ENCODE measurements around the gene ARHGEF4.

The ARHGEF4 gene

DNA sequence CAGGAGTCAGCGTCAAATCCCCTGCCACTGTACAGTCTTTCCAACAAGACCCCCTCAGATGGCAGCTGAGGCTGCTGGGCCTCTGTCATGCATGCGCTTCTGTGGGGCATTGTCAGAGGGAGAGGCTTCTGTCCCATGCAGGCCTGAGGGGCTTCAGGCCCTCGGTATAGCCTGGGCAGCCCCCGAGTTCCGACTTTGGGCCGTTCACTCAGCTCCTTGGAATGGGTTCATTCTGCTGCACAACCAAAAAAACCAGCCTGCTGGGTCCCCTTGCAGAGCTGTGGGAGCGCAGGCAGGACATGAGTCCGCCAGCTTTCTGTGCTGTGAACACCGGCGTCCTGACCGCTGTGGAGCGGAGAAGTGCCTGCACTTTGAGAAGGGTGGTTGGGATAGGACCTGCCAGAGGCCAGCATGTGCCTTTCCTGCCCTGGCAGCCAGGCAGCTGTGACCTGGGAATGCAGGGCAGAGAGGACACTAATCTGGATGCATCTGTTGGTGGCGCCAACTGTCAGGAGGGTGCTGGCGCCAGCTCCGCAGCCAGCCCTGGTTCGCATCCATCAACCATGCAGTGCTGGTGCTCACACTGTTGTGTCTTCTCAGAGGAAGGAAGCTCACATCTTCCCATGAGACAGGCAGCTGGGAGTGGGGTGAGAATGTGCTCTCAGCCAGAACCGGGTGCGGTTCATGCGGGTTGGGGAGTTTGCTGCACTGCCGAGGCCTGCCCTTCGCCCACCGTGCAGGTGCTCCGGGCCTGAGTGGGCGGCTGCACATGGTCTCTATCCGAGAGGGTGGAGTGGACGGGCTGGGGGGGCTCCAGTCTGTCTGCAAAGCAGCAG, 14.3 kb downstream of the ARHGEF4 start:
- no peak for DNase-seq (ENCODE audit: low read depth)

DNA sequence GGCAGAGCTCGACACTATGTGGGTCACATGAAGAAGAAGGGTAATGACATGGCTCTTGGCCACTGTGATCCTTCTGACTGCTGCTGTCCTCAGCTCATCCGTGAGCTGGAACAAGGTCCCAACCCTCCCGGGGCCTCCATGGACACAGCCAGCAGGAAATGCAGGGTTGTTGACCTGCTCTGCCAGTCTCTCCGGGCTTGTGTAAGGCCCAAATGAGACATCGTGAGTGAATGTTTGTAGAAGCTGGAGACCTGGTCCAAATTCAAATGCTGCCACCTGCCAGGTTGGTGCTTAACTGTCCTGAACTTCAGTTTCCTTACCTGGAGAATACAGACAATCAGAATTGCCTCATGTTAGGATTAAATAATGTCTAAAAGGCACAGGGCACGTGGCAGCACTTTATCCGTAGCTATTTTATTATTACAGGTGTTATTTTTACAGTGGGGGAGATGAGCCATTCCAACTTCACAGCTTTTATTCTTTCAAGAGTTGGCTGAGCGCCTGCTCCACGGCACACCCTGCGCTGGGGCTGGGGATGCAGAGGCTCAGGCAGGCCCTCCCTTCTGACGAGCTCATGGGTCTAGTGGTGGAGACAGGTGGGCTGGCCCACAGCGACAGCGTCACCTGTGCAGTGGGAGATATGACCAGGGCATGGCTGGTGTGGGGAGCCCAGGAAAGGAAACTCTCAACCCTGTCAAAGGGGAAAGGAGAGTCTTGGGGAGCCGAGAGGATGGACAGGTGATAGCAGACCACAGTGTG, 15.1 kb downstream of the ARHGEF4 start:
- no peak for DNase-seq (ENCODE audit: low read depth)

DNA sequence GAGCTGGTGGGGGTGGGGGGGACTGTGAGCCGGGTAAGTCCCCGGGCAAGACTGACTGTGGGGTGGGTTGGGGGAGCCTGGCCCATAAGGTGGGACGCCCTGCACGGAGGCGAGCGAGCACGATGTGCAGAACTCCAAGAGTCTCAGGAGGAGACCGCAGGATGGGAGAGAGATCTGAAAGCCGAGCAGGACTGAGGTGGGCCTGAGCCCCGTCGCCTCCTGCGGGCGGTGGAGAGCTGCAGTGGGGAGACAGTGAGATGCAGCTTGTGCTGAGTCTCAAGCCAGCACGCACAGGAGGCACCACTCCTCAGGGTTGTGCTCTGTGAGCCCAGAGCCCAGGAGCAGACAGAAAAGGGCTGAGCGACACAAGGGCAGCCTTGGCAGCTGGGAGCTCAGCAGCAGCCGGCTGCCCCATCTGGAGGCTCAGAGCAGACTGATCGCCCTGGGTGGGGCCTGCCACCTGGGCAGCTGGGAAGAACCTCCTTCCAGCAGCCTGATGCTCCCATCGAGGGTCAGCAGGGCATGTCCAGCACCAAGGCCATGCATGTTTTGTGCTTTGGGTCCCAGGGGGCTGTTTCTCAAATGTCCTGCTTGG, 15.9 kb downstream of the ARHGEF4 start:
- no peak for DNase-seq (ENCODE audit: low read depth)

DNA sequence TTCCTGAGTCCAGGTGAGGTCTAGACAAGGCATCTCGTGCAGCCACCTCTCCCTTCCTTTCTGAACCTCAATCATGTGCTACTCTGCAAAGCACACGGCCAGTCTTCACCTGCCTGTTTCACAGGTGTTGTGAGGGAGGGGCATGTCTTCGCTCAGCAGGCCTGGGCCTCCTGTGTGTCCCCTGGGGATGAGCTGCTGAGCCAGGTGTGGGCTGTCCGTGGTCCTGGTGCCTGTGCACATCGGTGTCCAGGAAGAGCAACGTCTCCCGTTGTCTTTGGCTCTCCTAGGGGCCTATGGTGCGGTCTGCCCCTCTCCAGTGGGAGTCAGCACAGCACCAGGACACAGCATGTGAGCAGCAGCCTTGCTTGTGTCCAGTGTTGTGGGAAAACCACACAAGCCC, 16.7 kb downstream of the ARHGEF4 start:
- no peak for DNase-seq (ENCODE audit: low read depth)

DNA sequence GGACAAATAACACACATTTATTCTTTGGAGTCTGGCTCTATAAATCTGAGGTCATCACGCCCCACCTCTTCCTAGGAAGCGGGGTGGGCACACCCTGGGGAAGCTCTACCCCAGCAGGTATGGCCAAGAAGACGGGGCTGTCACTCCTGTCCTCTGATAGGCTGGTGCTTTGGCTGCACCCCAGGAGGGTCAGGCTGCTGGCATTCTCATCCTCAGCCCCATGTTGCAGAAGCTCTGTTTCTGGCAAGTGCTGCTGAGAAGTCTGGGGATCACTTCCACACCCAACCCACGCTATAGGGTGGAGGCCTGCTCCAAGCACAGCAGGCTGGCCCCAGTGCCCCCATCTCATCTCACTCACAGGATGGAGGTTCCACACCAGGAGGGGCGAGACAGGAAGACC, 17.6 kb downstream of the ARHGEF4 start:
- no peak for DNase-seq (ENCODE audit: low read depth)

DNA sequence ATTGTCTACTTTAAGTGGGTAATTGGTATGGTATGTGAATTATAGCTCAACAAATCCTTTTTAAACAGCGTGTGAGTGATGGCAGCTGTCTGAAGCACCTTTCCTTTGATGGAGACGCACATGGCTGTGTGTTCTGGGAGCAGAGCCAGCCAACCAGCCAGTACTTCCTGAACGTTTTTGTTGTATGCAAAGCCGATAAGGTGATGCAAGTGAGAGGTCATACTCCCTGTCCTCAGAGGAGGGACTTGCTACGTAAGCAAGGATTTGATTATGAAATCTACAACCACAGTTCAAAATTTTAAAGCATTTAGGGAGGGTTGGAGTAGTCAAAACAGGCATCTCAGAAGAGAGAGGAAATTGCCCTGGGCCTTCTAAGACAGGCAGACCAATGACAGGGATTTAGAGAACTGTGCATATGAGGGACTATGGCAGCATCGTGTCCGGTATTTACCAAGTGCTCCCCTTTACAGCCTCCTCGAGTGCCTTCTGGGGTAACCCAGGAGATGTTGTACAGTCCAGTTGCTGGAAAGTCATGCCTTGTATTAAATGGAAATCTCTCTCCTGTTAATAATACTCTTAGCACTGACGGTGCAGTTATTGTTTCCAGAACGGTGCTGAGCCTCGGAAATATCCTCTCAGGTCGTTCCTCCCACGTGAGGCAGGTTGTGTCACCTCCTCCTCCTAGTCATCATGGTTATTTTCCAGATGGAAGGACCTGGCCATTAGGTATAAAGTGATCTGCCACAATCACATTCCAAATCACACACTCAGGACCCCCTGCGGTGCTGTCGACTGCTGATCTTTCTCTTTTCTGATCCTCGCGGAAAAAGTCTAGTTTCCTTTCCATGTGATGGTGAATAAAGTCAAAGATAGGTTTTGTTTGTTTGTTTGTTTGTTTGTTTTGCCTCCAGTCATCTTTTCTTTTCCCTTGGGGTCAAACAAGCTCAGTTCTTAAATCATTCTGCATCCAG, 28.4 kb downstream of the ARHGEF4 start:
- DNase-seq (ENCODE audit: low read depth), result no peak

DNA sequence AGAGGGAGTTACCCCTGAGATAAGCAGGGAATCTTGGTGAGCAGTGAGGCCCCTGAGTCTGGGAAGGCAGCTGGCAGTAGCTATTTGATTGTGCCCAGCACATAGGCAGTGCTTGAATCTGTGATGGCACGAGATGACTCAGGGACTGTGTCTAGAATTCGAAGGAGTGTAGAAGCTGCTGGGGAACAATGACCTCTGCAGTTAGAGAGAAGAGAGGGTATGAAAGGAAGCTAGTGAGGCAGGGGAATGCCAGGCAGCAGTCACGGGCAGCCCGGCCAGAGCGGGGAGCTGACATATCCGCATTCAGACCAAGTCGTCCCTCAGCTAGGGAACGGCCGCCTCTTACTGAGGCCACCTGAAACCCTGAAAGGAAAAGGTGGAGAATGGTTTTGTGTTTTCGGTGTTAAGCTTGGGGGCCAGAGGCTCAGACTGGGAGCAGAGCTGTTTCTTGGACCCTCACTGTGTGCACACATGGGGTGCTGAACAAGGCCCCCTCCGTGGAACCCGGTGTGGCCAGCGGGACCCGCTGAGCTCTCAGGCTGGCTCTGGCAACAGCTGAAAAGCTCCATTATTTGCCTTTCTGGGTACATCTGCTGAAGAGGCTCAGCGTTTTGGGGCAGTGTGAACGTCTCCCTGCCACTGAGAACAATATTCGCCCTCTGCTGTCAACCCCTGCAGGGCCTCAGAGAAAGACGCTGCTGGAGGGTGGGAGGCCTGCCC, 32.9 kb downstream of the ARHGEF4 start:
- DNase-seq (ENCODE audit: low read depth), result no peak

DNA sequence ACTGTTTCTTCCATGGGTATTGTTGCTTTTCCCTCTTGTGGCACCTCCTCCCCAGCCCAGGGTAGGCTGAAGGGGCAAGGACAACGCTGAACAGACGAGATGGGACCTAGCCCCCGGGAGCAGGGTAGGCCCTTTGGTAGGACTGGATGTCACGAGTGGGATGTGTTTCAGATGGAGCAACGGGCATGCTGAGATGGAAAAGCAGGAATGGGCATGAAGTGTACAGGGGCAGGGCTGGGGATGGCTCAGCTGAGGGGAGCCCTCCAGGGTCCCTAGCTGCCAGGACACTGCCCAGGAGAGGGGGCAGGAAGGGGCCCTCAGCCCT, 33.4 kb downstream of the ARHGEF4 start:
- no peak for DNase-seq (ENCODE audit: low read depth)

DNA sequence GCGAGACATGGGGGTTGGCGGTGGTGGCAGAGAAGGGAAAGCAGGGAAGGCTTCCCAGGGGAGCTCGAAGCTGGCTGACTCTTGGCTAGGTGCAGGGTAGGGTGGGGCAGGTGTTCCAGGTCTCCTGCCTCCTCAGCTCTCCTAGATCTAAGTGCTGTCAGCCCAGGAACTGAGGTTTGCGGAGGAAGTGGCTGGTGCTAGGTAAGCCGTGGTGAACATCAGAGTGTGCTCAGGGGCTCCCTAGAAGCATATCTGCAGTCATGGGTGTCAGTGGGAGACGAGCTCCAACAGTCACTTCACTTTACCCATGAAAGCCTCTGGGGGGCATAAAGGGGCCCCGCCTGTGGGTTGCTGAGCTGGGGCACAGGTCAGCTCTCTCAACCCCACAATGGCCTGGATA, 34.1 kb downstream of the ARHGEF4 start:
- DNase-seq (ENCODE audit: low read depth), result no peak

DNA sequence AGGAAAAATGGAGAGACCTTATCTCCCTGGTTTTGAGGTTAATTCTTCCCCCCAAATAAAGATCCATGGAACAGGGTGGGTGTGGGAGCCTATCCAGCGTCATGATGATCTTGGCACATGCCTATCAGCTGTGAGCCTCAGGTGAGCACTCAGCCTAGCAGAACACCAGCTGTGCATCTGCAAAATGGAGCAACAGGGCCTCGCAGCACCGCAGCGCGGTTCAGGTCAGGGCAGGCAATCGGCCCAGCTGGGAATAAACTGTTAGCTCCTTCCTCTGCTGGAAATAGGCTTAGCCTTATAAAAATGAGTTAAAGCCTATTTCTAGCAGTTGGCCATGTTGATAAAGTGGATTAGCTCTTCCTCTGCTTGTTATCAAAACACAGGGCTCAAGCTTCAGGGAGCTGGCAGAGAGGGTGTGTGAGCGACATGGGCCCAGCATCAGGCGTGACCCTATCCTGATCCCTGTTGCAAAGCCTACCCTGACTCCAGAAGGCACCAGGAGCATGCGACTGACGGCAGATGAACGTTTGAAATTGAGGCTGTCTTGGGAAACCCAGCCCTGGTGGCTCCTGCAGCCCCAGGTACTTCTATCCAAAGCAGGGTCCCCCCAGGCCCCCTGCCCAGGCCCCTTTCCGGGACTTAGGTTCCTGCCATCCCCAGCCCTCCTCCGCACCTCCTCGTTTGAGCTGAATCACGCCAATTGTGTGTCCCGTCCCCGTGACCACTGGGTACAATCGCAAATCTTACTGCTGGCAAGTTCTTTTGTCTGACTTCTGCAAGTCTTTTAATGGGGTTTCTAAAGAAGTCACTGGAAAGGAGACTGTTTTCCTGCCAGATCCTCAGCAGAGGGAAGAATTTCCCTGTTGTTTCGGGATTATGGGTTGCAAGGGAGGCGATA, 35.4 kb downstream of the ARHGEF4 start:
- no peak for DNase-seq (ENCODE audit: low read depth)

DNA sequence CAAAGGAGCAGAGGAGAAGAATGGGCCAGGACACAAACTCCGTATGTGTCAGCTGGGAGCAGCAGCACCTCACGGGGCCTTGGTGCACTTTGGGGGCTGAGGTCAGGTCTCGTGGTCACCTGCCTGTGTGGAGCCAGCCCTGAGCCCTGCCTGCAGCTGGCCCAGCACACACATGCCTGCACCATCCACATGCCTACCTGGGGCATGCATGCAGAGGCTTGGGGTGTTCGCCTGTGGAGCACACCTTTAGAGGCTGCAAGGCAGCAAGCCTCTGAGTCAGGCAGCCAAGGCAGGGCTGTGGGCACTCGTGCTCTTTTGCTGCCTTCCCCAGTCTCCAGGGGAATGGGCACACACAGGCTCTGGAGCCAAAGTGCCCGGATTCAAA, 36.0 kb downstream of the ARHGEF4 start:
- DNase-seq (ENCODE audit: low read depth), result no peak

DNA sequence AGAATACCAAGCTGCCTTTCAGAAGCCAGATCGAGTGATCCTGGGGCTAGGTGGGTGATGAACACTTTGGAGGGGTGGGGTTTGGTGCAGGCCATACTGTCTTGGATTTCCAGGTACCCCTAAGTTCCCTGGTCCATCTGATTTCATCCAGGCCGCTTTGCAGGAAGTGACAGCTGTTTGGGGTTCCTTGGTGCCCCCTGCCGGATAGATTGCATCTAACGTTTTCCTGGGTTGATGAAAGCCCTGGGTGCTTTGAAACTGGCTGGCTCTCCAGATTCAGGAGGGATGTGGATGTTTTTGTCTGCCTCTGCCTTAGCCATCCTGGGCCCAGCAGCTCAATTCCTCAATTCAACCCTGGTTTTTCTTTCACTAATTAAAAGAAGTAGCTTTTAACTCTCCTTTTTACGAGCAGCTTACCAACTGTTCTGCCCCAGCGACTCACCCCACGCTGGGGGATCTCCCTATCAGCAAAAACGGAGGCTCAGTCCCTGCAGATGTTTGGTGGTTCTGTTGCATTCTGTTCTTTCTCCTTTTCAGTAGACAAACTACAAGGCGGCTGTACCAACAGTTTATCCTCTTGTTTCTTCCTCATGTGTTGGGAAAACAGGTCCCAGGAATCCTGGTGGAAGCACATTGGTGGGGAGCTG, 37.1 kb downstream of the ARHGEF4 start:
- DNase-seq (ENCODE audit: low read depth), result peak; percentile 54

DNA sequence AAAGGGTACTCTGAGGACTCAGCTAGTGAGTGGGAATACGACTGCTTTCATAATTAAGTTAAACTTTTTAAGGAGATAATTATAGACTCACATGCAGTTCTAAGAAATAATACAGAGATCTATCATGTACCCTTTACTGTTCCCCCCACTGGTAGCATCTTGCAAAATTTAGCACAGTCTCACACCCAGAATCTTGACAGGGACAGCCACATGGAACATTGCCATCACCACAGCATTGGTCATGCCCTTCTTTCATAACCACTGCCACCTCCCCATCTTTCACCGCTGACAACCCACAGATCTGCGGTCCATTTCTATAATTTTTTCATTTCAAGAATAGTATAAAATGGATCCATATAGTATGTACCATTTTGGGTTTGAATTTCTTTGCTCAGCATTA, 37.8 kb downstream of the ARHGEF4 start:
- DNase-seq (ENCODE audit: low read depth), result no peak

DNA sequence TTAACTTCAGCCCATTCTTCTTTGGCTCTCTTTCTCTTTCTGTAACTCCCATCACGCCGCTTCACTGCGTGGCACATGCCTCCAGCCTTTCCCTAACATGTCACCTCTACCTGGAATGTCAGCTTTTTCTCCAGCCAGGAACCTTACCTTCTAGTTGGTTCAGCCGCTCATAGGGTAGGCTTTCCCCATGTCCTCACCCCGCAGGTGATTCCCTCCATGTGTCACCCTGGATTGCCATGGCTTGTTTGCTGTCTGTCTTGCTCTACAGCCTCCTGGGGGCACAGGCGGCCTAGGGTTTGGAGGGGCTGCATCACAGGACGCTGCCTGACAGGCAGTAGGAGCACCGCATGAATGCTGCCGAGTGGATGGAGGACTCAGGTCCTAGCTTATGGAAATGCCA, 39.2 kb downstream of the ARHGEF4 start:
- no peak for DNase-seq (ENCODE audit: low read depth)

DNA sequence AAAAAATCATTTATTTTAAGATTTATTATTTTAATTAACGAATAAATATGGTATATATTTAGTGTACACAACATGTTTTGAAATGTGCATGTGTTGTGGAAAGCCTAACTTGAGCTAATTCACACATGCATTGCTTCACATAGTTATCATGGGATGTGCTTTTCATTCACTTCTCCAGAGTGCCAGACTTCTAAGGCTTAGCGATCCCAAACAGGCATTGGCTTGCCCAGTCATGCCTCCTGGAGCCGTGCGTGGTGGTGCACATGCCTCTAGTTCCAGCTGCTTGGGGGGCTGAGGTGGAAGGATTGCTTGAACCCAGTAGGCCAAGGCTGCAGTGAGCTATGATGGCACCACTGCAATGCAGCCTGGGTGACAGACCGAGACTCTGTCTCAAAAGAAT, 40.5 kb downstream of the ARHGEF4 start:
- no peak for DNase-seq (ENCODE audit: low read depth)

DNA sequence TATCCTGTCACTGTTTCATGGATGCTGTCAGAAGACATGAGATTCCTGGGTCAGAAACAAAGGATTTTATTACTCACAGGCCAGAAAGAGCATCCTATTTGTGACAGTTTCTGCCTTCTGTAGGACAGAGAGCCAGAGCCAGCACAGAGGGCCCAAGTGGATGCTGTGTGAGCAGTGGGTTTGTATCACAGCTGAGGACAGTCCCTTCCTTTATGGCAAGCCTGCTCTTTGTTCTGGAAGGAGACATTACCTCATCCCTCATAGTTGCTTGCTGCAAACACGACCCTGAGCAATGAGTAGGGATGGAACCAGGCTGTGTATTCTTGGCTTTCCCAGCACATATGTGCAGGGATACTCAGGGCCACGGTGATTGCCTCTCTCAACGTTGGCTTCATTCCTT, 41.6 kb downstream of the ARHGEF4 start:
- DNase-seq (ENCODE audit: low read depth), result no peak

DNA sequence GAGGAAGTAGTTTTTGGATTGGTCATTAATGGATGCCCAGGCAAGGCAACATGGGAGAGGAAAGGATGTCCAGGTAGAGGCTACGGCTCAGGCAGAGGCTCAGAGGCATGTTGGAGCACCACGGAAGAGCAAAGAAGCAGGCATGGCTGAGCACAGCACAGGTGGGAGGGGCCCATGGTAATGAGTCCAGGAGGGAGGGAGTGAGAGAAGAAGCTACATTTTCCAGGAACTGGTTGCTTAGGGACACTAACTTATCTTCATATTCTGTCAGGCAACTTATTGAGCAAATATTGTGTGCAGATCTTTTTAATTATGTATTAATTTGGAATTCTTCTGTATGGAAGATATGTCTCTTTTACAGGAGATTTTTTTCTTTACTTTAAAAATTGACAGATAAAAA, 42.2 kb downstream of the ARHGEF4 start:
- DNase-seq (ENCODE audit: low read depth), result no peak

DNA sequence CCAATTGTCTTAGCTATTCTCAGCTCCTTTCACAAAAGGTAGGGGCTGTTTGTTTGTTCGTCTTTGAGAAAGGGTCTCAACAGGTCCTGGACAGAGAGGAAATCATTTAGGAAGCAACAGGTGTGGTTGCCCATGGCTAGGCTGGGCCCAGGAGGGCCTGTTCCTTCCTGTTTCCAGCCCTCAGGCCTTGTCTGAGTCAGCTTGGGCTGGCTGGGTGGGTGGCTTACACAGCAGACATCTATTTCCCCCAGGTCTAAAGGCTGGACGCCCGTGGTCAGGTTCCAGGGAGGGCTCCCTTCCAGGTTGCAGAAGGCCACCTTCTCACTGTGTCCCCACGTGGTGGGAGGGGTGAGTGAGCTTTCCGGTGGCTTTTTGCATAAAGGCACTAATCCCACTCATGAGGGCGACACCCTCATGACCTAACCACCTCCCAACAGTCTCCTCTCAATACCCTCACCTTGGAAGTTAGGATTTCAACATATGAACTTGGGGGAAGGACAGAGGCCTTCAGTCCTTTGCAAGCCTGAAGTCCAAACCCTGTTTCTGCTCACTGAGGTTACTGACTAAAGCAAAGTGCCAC, 45.5 kb downstream of the ARHGEF4 start:
- no peak for DNase-seq (ENCODE audit: low read depth)

DNA sequence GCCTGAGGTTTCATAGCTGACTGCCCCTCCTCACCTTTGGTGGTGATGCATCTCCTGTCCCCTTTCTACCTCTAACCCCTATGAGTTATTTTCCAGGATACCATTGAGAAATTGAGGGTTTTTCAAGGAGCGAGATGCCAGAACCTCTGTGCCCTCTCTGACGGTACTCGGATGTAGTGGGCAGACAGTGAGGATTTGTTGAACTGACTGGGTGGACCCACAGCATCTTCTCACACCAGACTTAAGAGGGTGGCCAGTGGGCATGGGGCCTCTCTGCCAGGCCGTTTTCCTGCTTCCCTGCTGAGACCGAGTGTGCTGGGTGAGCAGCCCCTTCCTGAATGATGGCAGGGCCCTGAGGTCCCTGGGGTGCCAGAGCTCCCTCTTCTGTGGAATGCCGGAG, 46.3 kb downstream of the ARHGEF4 start:
- no peak for DNase-seq (ENCODE audit: low read depth)

DNA sequence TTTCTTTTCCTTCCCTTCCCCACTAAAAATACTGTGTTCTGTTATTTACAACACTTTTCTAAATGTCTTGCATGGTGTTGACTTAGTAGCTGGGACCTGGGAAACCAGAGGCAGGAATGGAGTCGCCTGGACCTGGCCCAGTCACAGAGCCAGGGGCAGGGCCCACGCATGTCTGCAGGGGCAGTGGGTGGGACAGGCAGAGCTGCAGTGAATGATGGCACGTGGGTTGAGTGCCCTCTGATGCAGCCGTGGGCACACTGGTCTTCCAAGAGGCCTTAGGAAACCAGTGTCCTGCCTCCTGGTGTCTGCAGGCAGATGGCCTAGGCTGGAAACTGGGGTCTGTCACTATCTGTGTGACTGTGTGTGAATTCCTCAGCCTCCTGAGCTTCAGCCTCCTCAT, 46.8 kb downstream of the ARHGEF4 start:
- DNase-seq (ENCODE audit: low read depth), result no peak
